ENCODE measurements around the gene CBX2. TPM values are rescaled to one million over a fixed set of nuclear protein-coding genes. Genes with fewer than 3 reads are reported as not detected.

CBX2 gene
- total RNA-seq, 1 donor from 2014 or later: 3.8 TPM

GRCh38 chr17:79830763-79831264 is 52.9 kb downstream of the CBX2 start:
- ATAC-seq: no peak

- no peak for ATAC-seq
These were observed 53.6 kb downstream of the CBX2 start for GRCh38 chr17:79831265-79832217.

- ATAC-seq: peak; percentile 17
These were observed 54.5 kb downstream of the CBX2 start for GRCh38 chr17:79832218-79833109.

GRCh38 chr17:79833110-79833450 is 55.1 kb downstream of the CBX2 start:
- no peak for ATAC-seq

- no peak for ATAC-seq
These were observed 56.0 kb downstream of the CBX2 start for GRCh38 chr17:79833744-79834564.

- ATAC-seq: no peak
These were observed 56.9 kb downstream of the CBX2 start for GRCh38 chr17:79834565-79835469.

GRCh38 chr17:79835470-79835899 is 57.5 kb downstream of the CBX2 start:
- no peak for ATAC-seq

- peak; percentile 19 for ATAC-seq
These were observed 58.1 kb downstream of the CBX2 start for GRCh38 chr17:79835953-79836509.

GRCh38 chr17:79836510-79836971 is 58.6 kb downstream of the CBX2 start:
- ATAC-seq: peak; percentile 25

- ATAC-seq: peak; percentile 59
These were observed 59.3 kb downstream of the CBX2 start for GRCh38 chr17:79836972-79837887.

Other genes starting within 250 kb of the CBX2 start
- gene RBFOX3, start 167.1 kb upstream of the CBX2 start, total RNA-seq: 0.16 TPM
- gene ENPP7, start 47.2 kb upstream of the CBX2 start, total RNA-seq: not detected
- 3.8 TPM for gene CBX8, start 18.9 kb downstream of the CBX2 start, total RNA-seq
- 25.2 TPM for gene CBX4, start 61.3 kb downstream of the CBX2 start, total RNA-seq

All from esophagus mucosa (tissue), 1 donor.